HG03066 (cell line): Measurements from ENCODE around the gene AGAP2.
A peak's percentile ranks its signal among the peaks of the same experiment; 100 is the strongest.

Source experiments
- ATAC-seq: cut with Tn5 transposase; IDR thresholded peaks from one replicate; pipeline ENCODE4 v1.9.1; 2021; ENCODE audit warnings: low read depth; ENCODE audit not compliant: unreplicated experiment

AGAP2 gene

DNA sequence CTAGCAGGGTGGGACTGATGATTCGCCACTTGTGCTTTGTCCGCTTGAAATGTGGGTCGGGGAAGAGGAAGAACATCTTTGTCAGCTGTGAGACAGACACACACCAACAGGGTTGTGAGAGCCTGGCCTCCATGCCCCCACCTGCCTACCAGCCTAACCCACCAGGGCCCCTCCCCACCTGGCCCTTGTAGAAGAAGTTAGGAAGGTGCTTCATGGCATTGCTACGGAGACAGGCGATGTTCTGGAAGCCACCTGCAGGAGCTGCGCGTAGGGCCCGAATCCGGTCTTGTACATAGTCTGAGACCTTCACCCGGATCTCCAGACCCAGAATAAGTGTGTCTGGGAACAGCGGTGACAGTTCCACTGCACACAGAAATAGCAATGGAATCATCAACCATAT is 31.1 kb upstream of the AGAP2 start:
- no peak for ATAC-seq

DNA sequence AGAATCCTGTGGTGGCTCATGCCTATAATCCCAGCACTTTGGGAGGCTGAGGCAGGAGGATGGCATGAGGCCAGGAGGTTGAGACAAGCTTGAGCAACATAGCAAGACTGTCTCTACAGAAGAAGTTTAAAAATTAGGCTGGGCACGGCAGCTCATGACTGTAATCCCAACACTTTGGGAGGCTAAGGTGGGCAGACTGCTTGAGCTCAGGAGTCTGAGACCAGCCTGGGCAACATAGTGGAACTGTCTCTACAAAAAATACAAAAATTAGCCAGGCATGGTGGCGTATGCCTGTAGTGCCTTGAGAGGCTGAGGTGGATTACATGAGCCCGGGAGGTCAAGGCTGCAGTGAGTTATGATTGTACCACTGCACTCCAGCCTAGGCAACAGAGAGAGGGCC is 29.3 kb upstream of the AGAP2 start:
- no peak for ATAC-seq

DNA sequence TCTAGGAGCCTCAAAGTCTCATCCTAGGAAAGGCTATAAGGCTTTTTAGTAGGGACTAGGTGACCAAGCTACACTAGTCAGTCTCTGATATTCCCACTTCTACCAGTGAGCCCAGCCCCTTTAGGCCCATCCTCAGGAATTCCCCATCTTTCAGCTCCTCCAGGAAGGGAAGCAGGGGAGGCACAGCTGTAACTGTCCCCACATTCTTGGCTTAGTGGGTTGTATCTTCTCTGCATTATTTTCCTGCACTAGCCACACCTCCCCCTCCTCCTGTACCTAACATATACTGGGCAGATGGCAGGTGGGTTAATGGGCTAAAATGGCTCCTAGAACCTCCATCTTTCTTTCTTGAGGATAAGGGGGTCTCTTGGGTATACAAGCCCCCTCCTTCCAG is 28.8 kb upstream of the AGAP2 start:
- ATAC-seq: no peak

DNA sequence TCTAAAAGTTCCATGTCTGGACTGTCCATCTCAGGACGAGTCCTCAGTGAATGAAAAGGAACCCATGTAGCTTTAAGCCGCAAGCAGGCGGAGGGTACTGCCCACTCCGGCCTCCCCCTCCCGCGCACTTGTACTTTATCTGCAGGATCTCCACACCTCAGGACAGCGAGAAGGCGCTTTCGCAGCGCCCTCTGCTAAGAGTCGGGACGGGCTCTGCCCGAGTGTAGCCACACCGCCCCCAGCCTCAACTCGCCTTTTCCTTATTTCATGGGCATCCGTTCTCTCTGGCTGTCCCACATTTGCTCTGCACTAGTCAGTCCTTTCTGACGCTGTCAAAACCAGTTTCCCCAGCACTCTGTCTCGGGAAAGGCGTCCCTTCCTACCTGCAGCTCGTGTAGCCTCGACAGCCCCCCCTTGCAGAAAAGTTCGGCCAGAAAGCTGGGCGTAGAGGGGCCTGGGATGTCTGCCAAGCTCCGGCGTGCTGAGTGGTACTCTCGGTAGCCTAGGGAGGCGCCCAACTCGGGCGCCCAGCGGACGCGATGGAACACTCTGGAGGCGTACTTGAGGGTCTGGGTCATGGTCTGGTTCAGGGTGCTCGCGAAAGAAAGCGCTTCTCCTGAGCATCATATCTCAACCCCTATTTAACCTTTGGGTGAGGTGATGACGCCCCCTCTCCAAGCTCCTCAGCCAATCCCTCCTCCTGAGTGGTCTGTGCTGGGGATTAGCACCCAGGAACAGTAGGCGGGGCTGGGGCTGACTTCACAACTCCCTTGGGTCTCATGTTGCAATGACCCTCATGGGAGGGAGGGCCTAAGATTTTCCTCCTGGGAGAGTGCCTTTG is 28.1 kb upstream of the AGAP2 start, which contains the start of gene CYP27B1:
CYP27B1 (minus strand) TSS at position 615 of the 841 bp plus-strand sequence; CDS start at position 578, 37 bp downstream.
- ATAC-seq: no peak

DNA sequence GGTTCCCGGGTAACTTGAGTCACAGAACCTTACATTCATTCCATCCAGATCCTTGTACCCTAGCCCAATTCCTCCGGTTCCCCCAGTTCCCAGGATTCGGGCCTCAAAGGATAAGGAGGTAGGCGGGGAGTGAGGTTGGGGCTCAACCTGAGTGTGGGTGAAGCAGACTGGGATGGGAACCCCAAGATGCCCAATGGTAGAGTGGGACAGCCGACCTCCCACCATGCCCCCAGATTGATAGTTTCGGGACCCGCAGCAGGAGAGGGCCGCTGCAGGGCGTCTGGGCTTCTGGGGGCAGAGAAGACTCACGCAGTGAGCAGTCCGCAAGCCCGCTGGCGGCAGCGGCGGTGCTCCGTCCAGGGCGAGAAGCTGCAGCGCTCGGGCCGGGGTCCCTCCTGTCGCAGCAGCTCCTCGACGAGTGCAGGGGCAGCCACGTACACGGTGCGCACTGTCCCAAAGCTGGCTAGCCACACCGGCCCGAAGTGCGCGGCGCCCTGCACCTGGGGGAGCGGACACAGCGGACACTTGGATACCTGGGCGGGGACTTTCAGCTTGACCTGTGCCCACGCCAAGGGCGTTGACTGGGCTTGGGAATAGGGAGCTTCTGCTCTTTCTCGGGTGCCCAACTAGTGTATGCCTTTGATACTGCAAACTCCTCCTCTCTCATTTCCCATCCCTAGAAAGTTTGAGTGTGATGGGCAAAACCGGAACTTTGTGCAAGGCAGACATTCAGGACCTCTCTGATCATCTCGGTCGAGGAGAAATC is 27.3 kb upstream of the AGAP2 start:
- no peak for ATAC-seq

DNA sequence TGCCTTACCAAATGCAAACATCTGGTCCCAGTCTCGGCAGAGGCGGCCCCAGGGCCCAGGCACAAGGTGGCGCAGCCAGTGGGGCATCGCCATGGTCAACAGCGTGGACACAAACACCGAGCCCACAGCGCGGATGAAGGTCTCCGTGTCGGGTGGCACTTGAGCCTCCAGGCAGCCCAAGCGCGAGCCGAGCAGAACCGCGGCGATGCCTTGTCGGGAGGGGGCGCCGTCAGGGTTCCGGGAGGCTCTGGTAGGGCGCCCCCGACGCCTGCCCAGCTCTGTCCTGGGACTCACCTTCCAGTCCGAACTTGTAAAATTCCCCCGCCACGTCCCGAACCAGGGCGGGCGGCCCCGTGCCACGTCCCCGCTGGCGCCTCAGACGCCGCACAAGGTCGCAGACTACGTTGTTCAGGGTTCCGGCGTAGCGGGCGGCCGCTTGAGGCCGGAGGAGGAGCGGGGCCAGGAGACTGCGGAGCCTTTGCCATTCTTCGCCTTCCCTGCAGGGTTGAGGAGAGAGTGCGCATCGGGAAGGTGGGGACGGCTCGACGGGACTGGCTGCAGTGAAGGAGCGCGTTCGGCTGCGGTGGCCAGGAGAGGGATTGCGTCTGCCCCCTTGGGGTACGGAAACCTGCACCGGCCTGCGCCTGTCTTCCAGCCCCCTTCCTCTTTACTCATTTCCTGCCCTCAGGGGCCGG is 26.6 kb upstream of the AGAP2 start:
- peak; percentile 46 for ATAC-seq

DNA sequence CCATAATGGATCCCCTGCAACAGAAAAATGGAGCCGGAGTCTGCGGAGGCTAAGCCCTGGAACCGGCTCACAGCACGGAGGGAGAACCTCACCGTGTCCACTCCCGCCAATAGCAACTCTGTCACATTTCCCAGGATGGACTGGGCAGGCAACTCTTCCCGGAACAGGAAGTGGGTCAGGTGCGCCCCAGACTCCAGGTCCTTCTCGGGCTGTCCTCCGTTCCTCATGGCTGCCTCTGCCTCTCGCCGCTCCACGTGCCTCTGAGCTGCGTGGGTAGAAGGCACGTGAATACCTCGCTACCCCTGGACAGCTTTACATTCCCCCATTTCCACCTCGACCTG is 26.1 kb upstream of the AGAP2 start:
- peak; percentile 15 for ATAC-seq

DNA sequence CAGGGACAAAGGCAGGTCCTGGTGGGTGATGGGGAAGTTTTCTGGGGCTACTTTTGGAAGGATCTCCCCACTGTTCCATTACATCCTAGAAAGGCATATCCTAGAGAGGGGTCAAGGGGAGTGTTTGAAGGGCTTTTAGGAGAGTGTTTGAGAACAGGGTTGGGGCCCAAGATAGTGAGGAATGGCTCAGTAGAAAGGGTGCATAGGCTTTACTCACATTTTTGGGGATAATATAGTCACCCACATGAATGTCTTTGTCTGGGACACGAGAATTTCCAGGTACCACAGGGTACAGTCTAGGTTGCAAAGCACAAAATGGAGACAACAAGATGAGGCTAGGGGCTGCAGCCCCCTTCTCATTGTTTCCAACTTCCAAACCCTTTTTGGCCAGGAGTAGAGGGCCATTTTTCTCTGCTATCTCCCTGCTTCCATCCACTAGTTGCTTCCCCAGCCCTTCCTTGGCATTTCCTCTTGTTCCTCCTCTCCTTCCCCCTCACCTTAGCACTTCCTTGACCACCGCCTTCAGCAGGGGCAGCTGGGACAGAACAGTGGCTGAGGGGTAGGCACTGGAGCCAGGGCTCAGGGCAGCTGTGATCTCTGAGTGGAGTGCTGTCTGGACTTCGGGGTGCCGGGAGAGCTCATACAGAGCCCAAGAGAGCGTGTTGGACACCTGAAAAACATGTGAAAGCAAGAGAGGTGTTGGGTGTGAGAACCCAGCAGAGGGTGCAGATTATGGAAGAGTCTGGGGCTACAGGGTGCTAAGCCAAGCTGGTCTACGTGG is 25.5 kb upstream of the AGAP2 start:
- no peak for ATAC-seq

DNA sequence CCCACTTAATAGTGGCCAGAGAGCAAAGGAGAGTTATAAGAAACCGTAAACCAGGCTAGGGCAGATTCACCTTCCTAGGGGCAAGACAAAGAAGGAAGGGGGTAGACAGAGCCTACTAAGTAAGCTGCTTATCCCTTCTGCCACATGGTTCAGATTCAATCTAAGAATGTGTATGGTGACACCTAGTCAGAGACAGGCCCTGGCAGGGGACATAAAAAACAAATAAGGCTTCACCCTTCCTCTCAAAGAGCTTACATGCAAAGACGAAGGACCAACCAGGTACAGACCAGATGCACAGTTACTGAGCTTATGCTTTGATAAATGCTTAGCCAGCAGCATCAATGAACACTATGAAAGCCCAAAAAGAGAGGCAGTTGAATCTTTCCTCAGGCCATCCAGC is 23.9 kb upstream of the AGAP2 start:
- no peak for ATAC-seq

DNA sequence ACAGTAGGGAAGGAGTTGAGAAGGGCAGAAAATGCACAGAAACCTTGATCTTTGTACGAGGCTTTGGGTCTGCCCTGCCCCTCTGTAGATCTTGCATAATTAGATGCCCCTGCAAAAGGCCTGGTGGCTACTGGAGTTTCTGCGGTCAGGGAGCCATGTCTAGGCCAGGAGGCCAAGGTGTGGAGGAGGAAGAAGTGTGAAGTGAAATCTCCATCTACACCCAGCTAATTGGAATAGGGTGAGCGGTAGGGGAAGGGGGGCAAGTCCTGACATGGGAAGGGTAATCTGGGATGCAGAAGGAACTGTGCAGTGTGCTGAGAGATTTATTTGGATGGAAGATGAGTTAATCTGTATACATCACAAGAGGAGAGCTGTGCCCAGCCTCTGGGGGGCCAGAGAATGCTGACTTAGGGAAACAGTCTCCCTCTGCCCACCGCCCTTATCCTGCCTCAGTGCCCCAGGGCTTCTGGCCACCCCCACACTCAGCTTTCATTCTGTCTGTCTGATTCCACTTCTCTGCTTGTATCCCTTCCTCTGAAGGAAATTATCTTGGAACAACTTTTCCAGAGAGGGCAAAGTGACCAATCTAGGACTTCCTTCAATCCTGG is 23.0 kb upstream of the AGAP2 start:
- ATAC-seq: no peak

DNA sequence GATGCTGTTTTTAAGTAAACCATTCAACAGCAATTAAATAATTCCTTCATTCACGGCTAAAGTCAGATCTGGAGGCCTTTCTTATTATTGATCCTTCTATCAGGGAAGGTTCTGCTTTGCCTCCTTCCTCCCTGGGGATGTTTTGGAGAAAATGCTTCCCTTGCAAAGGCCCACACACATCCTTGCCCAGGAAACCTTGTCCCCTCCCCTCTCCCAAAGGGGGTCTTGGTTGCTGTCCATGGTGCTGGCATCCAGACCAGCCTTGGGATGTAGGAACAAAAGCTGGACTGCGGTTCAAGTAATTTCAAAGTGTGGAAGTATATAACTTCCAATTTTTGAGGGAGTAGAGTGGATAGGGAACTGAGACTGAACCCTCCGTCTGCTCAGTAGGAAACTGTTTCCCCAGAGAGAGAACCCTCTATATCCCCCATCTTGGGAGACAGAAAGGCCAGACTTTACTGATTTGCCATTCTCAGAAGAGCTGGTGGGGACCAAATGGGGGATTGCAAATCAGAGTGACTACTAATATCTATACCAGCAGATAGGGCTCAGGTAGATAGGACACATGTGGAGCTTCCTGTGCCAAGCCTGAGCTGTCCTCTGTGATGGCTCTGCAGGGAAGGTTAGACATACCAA is 21.9 kb upstream of the AGAP2 start:
- ATAC-seq: no peak

DNA sequence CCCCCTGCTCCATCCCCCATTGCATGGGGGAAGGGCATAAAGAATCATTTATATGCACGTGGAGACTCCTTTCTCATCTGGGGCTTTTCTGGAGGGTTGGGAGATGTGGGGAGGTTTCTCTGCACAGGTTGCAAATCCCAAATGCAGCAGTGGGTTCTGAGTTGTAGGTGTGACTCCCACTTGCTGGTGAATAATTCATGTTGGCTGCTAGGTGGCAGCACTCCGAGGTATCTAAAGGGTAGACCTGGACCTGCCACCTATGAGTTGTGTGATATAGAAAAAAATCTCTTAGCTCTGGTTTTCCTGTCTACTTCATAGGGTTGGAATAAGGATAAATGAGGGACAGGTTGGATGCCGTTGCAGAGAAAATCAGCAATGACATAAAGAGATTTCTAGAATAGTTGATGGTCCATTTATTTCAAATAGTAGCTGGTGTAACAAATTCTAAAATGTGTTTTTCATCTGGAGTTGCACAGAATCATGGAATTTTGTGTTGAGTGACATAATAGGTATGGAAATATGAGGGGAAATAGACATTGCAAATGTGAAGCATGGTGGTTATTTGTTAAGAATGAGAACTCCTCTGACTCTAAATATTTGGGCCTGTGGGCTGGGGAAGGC is 20.9 kb upstream of the AGAP2 start:
- ATAC-seq: no peak

DNA sequence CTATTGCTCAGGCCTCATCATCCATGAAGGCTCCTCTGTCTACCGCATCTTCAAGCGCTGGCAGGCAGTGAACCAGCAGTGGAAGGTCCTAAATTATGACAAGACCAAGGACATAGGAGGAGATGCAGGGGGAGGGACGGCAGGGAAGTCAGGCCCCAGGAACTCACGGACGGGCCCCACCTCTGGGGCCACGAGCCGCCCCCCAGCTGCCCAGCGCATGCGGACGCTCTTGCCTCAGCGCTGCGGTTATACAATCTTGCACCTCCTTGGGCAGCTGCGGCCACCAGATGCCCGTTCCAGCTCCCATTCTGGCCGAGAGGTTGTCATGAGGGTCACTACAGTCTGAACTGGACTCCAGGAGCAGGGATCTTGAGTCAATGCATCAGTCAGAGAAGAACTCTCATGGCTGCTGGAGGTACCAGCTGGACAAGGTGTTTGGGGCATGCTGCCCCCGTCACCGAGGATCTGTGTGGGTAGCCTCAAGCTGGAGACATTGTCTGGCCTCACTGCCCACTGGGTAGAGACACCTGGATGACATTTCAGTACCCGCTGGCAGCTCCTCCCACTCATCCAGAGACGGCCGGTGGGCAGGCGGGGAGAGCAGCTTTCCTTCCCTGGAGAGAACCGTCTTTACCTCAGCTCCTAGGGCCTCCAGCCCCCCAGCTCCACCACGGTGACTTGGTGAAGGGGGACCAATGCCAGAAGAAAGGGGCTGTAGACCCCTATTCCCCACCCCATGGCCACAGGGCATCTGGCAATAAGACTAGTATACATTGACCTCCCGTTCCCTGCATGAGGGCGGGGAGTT is 20.2 kb upstream of the AGAP2 start:
- no peak for ATAC-seq

DNA sequence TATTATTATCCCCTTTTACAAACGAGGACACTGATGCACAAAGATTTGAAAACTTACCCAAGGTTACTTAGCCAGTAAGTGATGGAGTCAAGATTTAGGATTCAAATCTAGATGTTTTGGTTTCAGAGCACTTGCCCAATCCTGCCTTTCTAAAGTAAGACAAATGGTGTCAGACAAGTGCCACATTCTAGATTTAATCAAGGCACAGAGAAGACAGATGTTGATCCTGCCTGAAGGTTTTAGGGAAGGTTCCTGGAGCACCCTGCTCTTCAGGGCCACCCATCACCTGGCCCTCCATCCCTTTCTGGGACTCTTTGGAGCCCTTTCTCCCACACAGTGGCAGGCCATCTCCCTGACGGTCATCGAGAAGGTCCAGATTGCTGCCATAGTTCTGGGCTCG is 19.2 kb upstream of the AGAP2 start:
- ATAC-seq: no peak

DNA sequence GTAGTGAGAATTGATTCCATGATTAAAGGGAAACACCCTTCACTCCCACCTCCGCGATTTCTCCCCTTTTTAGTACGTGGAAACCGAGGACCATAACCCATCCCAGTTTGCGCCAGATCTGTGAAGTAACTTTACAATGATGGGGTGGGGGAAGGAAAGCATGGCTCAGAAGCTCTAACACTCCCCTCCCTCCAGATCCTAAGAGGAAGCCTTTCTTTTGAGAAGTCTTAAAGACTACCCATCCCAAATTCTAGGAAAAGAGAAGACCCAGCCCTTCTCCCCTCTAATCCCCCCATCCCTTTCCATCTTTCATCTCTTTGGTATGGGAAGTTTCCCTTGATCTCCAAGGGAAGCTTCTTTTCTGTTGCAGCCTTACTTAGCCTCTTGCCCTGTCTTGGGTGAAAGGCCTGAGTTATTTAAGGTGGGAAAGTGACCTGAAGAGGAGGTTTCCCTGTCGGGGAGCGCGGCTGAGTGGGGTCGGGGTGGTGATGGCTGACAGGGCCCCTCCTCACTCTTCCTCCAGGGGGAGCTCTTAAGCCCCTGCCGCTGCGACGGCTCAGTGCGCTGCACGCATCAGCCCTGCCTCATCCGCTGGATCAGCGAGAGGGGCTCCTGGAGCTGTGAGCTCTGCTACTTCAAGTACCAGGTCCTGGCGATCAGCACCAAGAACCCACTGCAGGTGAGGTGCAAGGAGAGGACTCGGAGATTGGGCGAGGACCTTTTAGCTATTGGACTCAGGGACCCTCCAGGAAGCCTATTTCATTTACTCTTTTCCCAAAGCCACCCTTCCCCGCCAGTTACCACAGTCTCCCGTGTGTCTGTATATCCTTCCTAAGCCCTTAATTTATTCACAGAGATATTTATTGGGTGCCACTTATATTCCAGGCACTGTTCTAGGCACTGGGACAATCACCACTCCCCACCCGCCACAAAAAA is 18.1 kb upstream of the AGAP2 start:
- no peak for ATAC-seq

DNA sequence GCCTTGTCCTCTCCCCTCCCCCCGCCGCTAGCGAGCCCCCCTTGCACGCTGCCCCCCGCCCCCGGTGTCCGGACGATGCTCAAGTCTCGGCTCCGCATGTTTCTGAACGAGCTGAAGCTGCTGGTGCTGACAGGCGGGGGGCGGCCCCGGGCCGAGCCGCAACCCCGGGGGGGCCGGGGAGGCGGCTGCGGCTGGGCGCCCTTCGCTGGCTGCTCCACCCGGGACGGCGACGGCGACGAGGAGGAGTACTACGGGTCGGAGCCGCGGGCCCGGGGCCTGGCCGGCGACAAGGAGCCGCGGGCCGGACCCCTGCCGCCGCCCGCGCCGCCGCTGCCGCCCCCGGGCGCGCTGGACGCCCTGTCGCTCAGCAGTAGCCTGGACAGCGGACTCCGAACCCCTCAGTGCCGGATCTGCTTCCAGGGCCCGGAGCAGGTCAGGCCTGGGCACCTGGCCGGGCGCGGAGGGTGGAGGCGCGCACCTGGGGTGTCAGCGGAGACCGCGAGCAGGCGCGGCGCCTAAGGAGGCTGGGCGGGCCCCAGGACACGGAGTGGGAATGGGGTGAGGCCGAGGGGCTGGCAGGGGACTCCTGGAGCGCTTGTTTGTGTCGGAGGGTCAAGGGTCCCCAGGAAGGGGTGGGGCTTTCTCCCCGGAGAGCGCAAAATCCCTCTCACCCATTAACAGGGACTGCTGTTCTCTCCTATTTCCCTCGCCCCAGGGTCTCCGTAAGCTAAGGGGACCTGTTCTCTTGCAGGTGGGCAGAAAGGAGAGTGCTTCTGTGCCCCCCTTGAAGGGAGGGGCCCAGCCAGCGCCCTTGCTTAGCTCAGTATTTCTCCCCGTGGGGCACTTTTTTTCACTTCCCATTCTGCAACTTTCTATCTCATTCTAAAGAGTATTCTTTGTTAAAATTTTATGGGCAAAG is 17.2 kb upstream of the AGAP2 start:
- no peak for ATAC-seq

DNA sequence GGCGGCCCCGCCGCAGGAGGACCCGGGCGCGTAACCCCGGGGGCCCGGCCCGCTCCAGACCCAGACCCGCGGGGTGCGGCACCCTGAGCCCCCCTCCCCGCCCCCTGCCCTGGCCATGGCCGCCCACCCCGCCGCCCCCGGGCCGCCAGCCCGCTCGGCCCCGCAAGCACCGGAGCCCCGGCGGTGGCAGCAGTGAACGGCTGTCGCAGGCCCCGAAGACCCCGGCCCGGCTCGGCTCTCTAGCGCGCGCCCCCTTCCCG is 16.6 kb upstream of the AGAP2 start:
- ATAC-seq: no peak
